NCI-H1092 treated with DMSO at 0.1 percent for 48 hours (cell line): ENCODE measurements around the gene MAPT.

Experiments
- DNase-seq: peaks from one replicate; lab custom pipeline; 2025; lab: John Stamatoyannopoulos, UW

MAPT gene

GRCh38 chr17:46057366-46057765 is 163.0 kb downstream of the MAPT start:
- no peak for DNase-seq

DNA sequence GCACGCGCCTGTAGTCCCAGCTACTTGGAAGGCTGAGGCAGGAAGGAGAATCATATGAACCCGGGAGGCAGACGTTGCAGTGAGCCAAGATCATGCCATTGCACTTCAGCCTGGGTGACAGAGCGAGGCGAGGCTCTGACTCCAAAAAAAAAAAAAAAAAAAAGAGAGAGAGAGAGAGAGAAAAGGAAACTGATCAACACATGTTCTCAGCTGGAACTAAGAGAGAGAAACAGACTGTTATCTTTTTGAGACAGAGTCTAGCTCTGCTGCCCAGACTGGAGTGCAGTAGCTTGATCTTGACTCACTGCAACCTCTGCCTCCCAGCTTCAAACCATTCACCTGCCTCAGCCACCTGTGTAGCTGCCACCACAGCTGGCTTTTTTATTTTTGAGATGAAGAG is 165.1 kb downstream of the MAPT start:
- DNase-seq: no peak

DNA sequence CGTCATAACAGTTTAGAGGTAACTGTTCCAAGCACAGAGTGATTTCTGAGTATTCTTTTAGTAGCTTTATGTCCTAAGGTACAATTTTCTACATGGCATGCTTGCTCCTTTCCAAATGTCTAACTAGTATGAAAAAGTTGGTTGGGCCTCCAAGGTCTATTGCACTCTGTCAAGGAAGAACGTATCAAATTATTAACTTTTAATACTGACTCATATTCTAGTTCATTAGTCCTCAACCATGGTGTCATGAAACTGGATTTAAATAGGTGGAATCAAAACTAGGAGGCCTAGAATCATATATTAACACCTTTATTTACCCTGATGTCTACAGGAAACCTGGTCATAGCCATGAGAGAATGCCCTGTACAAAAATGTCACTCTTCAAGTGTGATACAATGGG is 166.1 kb downstream of the MAPT start:
- DNase-seq: no peak

DNA sequence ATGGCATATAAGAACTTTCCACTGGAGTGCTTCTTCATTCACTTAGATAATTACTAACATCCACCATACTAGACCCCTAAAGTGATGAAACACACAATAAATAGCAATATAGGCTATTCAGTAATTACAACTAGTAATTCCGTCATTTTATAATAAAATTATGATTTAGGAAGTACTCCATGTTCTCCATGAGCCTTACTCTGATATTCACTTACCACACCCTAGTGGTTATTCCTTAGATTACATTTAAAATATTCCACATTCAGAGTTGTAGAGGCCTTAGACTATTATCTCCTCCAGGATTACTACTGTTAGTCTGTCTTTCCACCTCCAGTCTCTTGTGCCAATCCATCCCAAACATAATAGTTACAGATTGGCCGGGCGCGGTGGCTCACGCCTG is 167.1 kb downstream of the MAPT start:
- peak; percentile 18 for DNase-seq

DNA sequence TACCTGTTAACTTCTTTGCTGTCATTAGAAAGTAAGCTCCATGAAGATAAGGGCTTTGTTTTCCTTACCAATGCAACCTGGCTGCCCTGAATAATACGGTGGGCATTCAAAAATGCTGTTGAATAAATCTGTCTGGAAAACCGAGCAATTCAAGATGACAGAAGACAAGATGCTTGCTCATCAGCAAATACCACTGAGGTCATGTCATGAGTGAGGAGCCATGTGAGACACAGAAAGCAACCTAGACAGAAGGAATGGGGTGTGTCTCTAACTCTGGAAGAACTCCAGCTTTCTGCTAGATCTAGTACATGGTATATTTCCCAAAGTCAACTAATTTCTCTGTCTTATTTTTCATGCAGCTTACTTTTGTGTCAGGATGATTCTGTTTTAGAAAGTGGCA is 168.9 kb downstream of the MAPT start:
- no peak for DNase-seq

DNA sequence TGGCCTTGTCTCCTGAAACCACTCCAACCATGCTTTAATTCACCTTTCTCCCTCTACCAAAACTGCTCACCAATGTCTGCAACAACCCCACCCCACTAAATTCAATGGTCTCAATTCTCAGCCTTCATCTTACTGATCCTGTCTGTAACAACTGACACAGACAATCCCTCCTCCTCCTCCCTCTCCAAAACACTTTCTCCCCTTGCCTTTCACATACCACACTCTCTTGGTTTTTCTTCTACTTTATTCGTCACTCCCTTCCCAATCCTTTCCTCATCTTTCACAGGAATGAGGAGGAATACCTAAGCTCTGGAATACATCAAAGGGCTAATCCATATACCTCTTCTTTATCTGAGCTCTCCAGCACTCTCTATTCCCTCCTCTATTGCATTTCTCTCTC is 170.1 kb downstream of the MAPT start:
- no peak for DNase-seq

- DNase-seq: peak; percentile 32
Observed at GRCh38 chr17:46071796-46072195, 177.4 kb downstream of the MAPT start.

DNA sequence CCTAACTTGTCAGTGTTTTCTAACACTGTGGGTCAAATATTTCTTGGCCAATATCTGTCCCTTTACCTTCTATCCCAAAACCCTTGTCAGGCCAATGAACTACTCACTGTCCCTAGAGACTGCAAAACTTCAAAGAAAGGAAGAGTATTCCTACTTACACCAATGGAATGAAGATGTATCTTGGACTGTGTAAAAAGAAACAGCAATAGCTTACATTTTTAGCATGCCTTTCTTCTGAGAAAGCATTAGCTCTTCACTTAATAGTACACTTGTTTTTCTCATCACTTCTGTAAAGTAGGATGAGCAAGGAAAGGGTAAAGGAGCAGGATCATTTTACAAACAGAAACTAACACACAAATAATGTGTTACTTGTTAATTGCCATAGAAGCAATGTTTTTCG is 178.6 kb downstream of the MAPT start:
- no peak for DNase-seq

- DNase-seq: no peak
Observed at GRCh38 chr17:46074540-46074939, 180.2 kb downstream of the MAPT start.
